GM12875 (cell line): ENCODE measurements around the gene VPS26A.

Experiments used
- H3K4me3 ChIP-seq: one replicate; pipeline ENCODE4 v1.5.1; 2011; ENCODE audit warnings: low read depth, low read length, control low read depth
- TF ChIP-seq, protein P1 (sequence below): IDR thresholded peaks from 2 replicates; pipeline ENCODE4 v1.5.1; 2011; ENCODE audit warnings: low read depth, mild to moderate bottlenecking, control low read depth, inconsistent platforms, low read length, moderate library complexity, borderline replicate concordance; ENCODE audit not compliant: insufficient read depth

The VPS26A gene

GRCh38 chr10:69092959-69093850 is 30.8 kb upstream of the VPS26A start:
- no peak overlapping the region for H3K4me3 ChIP-seq
- TF ChIP-seq, protein P1, sequence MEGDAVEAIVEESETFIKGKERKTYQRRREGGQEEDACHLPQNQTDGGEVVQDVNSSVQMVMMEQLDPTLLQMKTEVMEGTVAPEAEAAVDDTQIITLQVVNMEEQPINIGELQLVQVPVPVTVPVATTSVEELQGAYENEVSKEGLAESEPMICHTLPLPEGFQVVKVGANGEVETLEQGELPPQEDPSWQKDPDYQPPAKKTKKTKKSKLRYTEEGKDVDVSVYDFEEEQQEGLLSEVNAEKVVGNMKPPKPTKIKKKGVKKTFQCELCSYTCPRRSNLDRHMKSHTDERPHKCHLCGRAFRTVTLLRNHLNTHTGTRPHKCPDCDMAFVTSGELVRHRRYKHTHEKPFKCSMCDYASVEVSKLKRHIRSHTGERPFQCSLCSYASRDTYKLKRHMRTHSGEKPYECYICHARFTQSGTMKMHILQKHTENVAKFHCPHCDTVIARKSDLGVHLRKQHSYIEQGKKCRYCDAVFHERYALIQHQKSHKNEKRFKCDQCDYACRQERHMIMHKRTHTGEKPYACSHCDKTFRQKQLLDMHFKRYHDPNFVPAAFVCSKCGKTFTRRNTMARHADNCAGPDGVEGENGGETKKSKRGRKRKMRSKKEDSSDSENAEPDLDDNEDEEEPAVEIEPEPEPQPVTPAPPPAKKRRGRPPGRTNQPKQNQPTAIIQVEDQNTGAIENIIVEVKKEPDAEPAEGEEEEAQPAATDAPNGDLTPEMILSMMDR: peak; percentile 52; the same call in 1 of the 2 replicates

DNA sequence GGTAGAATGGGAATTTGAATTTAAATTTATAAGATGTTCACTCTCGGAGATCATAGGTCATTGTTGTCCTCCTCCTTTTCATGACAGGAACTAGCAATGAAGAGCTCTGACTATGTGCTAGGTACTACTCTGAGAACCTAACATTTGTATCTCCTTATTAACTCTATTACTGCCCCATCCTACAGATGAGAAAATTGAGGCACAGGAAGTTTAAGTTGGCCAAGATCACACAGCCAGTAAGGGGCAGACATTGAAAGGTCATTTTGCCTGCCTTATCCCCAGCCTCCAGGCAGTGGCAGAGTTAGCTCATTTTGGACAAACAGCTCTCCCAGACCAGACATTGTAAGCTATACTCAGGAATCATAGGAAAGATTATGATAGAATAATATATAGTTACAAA is 30.0 kb upstream of the VPS26A start:
- no peak overlapping the region for H3K4me3 ChIP-seq
- TF ChIP-seq, protein P1: no peak

DNA sequence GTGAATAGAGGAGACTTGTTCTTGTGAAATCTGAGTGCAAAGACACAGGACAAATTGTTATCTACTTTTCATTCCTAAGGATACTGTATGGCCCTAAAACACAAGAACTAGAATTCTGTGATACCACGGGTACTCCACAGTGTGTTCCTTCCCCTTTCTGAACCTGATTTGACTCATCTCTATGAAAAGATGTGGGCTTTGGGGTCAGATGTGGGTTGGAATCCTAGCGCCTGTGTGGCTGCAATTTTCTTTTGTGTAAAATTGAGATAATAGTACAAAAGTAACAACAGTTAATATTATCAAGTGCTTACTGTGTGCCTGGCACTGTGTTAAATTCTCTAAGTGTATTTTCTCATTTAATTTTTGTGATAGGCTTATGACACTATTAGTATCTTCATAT is 27.9 kb upstream of the VPS26A start:
- TF ChIP-seq, protein P1: no peak
- no peak overlapping the region for H3K4me3 ChIP-seq

- H3K4me3 ChIP-seq: no peak overlapping the region
- TF ChIP-seq, protein P1: no peak
These were observed 26.2 kb upstream of the VPS26A start for GRCh38 chr10:69097729-69098128.

DNA sequence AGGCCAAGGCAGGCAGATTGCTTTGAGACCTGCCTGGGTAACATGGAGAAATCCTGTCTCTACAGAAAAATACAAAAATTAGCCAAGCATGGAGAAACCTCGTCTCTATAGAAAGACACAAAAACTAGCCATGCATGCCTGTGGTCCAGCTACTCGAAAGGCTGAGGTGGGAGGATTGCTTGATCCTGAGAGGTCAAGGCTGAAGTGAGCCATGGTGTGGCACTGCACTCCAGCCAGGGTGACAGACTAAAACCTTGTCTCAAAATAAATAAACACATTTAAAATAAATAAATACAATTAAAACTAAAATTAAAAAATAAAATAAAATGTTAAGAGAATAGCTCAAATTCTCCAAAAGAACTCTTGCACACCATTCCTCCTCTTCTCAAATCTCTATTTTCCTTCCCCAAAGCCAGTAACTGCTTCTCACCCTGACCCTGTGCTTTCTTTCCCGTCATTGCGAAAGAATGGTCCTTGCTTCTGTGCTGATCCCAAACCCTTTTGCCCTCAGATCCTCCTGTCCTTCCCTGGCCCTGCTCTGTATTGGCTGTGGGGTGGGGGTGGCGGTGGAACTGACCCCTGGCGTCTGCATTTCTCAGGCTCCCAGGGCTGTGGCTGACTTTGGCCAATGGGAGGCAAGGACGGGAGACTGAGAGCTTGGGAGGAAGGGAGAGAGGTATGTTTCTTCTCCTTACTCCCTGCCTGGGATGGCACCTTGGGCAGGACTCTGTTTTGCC is 23.7 kb upstream of the VPS26A start:
- H3K4me3 ChIP-seq: no peak overlapping the region
- TF ChIP-seq, protein P1: no peak

GRCh38 chr10:69101451-69102095 is 22.4 kb upstream of the VPS26A start:
- no peak overlapping the region for H3K4me3 ChIP-seq
- TF ChIP-seq, protein P1: no peak
